ENCODE data around the gene SMIM38.

SMIM38 gene

GRCh38 chr11:69161117-69161407, 5.3 kb downstream of the SMIM38 start:
- DNase-seq = no peak

GRCh38 chr11:69162505-69162904, 6.8 kb downstream of the SMIM38 start:
- DNase-seq = no peak

GRCh38 chr11:69163842-69164241, 8.1 kb downstream of the SMIM38 start:
- DNase-seq = no peak

GRCh38 chr11:69164824-69165223, 9.1 kb downstream of the SMIM38 start:
- no peak for DNase-seq

GRCh38 chr11:69165775-69166174, 10.0 kb downstream of the SMIM38 start:
- DNase-seq = no peak

GRCh38 chr11:69166218-69167115, 10.7 kb downstream of the SMIM38 start:
- no peak for DNase-seq

- no peak for DNase-seq
Measured at GRCh38 chr11:69167130-69167915, 11.6 kb downstream of the SMIM38 start.

GRCh38 chr11:69167916-69168691, 12.4 kb downstream of the SMIM38 start:
- DNase-seq = no peak

GRCh38 chr11:69169479-69169878, 13.7 kb downstream of the SMIM38 start:
- DNase-seq = no peak

GRCh38 chr11:69170704-69171103, 15.0 kb downstream of the SMIM38 start:
- DNase-seq = no peak

- DNase-seq = no peak
Measured at GRCh38 chr11:69171476-69172240, 15.9 kb downstream of the SMIM38 start.

GRCh38 chr11:69172674-69173073, 16.9 kb downstream of the SMIM38 start:
- no peak for DNase-seq

- no peak for DNase-seq
Measured at GRCh38 chr11:69173331-69173730, 17.6 kb downstream of the SMIM38 start.

- no peak for DNase-seq
Measured at GRCh38 chr11:69173925-69174581, 18.3 kb downstream of the SMIM38 start.

GRCh38 chr11:69174841-69175240, 19.1 kb downstream of the SMIM38 start:
- DNase-seq = no peak

GRCh38 chr11:69178819-69179482, 23.2 kb downstream of the SMIM38 start:
- DNase-seq = no peak

GRCh38 chr11:69180226-69180625, 24.5 kb downstream of the SMIM38 start:
- no peak for DNase-seq

GRCh38 chr11:69180726-69181125, 25.0 kb downstream of the SMIM38 start:
- no peak for DNase-seq

GRCh38 chr11:69183613-69184012, 27.9 kb downstream of the SMIM38 start:
- DNase-seq = no peak

GRCh38 chr11:69186316-69187260, 30.9 kb downstream of the SMIM38 start:
- no peak for DNase-seq
